HG03439 (cell line): ENCODE data around the gene OR7A10.
"Not testable (repeated sequence)": the region's sequence is repeated elsewhere in the genome, so short reads cannot be mapped to it uniquely, and the experiment has no call there.

Source experiments
- ATAC-seq: cut with Tn5 transposase; IDR thresholded peaks from one replicate; pipeline ENCODE4 v1.9.1; 2021; ENCODE audit warnings: mild to moderate bottlenecking, moderate library complexity; ENCODE audit not compliant: unreplicated experiment

OR7A10 gene

DNA sequence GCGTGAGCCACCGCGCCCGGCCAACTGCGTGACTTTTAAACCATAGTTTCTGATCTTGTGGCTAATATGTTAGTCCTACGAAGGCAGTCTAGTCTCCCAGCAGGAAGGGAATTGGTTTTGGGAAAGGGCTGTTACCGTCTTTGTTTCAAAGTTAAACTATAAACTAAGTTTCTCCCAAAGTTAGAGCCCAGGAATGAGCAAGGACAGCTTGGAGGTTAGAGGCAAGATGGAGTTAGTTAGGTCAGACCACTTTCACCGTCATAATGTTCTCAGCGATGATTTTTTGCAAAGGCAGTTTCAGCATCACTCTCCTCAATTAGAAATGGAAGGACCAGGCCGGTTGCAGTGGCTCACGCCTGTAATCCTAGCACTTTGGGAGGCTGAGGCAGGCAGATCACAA lies 52.7 kb downstream of the OR7A10 start:
- no peak for ATAC-seq

DNA sequence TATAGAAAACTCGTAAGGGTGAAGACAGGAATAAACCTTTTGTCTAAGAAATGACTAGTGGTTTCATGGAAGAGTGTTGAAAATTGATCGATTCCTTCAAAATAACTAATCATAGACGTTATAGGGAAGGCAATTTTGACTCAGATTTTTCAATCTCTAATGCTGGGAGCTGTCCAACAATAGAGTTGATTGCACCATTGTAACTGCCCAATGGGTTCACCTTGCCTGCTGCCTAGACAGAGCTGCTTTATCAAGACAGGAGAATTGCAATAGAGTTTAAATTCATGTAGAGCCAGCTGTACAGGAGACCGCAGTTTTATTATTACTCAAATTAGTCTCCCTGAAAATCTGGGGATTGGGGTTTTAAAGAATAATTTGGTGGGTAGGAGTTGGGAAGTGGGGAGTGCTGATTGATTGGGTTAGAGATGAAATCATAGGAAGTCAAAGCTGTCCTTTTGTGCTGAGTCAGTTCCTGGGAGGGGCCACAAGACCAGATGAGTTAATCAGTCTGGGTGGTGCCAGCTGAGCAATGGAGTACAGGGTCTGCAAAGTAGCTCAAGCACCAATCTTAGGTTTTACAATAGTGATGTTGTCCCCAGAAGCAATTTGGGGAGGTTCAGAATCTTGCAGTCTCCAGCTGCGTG lies 53.5 kb downstream of the OR7A10 start:
- ATAC-seq = no peak

DNA sequence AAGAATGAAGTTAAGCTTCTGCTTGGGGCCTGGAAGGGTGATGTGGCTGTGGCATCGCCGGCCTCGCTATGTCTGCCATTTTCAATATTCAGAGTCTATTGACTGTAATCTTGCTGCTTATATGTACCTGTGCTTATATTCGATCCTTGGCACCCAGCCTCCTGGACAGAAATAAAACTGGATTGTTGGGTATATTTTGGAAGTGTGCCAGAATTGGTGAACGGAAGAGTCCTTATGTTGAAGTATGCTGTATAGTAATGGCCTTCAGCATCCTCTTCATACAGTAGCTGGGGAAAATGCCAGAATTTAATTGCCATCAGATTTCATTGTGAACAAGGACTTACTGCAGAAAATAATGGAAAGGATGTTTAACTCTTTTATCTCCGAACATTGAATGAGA lies 56.5 kb downstream of the OR7A10 start:
- not testable (repeated sequence) for ATAC-seq
